OCI-LY3 (cell line): ENCODE measurements around the gene MDGA2.

Experiments used
- CTCF ChIP-seq: fragments of 200-600, 300-600 bp; sonication (generic); IDR thresholded peaks from 2 replicates; pipeline ENCODE4 v1.5.1; 2014; ENCODE audit warnings: antibody characterized with exemption, low read length, low read depth
- EZH2phosphoT487 ChIP-seq: fragments of 200-600 bp; shearing (Covaris generic); IDR thresholded peaks from 2 replicates; pipeline ENCODE4 v1.6.1; 2018; ENCODE audit warnings: antibody characterized with exemption, mixed run types, low read depth

- no peak for TF ChIP-seq CTCF
- no peak for TF ChIP-seq EZH2phosphoT487
These were observed 615.4 kb downstream of the MDGA2 start for GRCh38 chr14:47060050-47060449.
